GM12872 (cell line): ENCODE measurements around the gene MZT2B.

Experiments used
- TF ChIP-seq, protein P1 (sequence below): IDR thresholded peaks from 3 replicates; pipeline ENCODE4 v1.5.1; 2011; ENCODE audit warnings: low read depth, mild to moderate bottlenecking, low read length, moderate library complexity; ENCODE audit not compliant: insufficient read depth

MZT2B gene

GRCh38 chr2:130154773-130155765, 27.0 kb upstream of the MZT2B start:
- TF ChIP-seq, protein P1, sequence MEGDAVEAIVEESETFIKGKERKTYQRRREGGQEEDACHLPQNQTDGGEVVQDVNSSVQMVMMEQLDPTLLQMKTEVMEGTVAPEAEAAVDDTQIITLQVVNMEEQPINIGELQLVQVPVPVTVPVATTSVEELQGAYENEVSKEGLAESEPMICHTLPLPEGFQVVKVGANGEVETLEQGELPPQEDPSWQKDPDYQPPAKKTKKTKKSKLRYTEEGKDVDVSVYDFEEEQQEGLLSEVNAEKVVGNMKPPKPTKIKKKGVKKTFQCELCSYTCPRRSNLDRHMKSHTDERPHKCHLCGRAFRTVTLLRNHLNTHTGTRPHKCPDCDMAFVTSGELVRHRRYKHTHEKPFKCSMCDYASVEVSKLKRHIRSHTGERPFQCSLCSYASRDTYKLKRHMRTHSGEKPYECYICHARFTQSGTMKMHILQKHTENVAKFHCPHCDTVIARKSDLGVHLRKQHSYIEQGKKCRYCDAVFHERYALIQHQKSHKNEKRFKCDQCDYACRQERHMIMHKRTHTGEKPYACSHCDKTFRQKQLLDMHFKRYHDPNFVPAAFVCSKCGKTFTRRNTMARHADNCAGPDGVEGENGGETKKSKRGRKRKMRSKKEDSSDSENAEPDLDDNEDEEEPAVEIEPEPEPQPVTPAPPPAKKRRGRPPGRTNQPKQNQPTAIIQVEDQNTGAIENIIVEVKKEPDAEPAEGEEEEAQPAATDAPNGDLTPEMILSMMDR, result no peak

DNA sequence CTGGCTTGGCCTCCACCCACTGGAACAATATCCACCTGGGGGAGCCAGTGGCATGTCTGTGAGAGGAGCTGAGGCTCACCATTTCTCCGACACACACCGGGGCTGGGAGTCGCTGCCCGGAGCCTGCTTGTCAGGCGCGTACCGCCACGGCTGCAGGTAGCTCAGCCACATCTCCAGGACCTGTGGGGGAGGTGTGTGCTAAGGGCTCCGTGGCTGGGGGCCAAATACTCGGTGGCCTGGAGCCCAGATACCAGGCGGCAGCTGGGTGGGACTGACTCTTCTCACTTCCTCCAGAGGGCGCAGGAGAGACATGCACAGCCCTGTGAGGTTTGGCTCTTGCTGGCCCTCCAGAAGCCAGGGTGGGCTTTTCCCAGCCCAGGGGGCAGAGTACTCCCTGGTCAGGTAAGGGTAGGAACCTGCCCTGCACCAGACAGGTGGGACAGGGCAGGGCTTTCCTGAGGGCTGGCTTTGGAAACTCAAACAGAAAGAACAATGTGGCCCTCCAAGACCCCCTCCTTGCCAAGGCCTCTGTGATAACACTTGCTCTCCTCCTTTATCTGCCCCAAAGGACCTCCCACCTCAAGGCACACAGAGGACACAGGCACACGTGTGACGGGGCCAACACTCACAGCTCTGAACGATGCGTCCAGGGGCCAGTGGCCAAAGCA, 26.0 kb upstream of the MZT2B start:
- TF ChIP-seq, protein P1, result peak; percentile 76

GRCh38 chr2:130156624-130157004, 25.4 kb upstream of the MZT2B start:
- TF ChIP-seq, protein P1, result no peak

DNA sequence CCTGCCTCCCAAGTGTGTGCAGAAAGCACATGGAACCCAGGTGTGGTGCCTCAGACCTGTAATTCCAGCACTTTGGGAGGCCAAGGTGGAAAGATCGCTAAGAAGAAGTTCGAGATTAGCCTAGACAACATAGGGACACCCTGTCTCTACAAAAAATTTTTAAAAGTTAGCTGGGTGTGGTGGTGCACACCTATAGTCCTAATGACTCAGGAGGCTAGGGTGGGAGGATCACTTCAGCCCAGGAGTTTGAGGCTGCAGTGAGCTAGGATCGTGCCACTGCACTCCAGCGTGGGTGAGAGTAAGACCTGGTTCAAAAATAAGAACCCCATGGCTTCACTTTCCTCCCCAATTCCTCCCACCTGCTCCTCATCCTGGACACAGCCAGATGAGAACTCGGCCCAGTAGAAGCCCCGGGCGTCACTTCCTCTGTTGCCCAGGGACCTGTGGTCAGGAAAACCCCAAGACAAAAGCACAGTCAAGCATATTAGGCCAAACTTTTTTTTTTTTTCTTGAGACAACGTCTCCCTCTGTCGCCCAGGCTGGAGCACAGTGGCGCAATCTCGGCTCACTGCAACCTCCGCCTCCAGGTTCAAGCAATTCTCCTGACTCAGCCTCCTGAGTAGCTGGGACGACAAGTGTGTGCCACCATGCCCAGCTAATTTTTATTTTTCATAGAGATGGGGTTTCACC, 24.1 kb upstream of the MZT2B start:
- TF ChIP-seq, protein P1, result peak; percentile 25; the same call in 1 of the 3 replicates

DNA sequence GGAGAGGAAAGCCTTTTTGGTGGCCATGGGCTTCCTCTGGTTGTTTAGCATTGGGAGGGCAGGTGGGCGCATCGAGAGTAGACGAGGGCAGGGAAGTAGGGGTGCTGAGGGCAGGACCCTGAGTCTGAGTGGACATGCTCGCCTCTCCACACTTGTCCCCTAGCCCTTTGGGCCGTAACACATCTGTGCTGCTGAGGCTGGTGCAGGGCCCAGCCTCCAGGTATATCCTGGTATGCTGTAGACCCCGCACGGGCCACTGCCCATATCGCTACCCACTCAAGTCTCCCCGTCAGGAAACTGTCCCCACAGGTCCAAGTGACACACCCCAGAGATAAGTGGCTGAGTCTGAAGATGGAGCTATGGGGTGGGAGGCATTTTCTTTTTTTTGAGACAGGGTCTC, 23.4 kb upstream of the MZT2B start:
- TF ChIP-seq, protein P1, result no peak

- TF ChIP-seq, protein P1, result no peak
Measured at GRCh38 chr2:130160131-130160530, 21.9 kb upstream of the MZT2B start.

- TF ChIP-seq, protein P1, result no peak
Measured at GRCh38 chr2:130162968-130163367, 19.1 kb upstream of the MZT2B start.
